Tibial nerve (tissue), 4 donors: ENCODE data around the gene TCEA3. TPM values are rescaled to one million over a fixed set of nuclear protein-coding genes. Genes with fewer than 3 reads are reported as not detected.

Experiments used
- DNase-seq, 2 donors: peaks; one replicate each; pipeline ENCODE4 v3.0.0-alpha.2; 2019; ENCODE audit warnings: low spot score in 2 of 2
- H3K27ac ChIP-seq, 4 donors: fragments of 200-600 bp; sonication (generic) in 3 of 4; one replicate each; pipeline ENCODE4 v1.5.1; 2017 to 2019; ENCODE audit warnings: mild to moderate bottlenecking in 1 of 4
- H3K27me3 ChIP-seq, 2 donors: fragments of 200-600 bp; sonication (generic) in 1 of 2; one replicate each; pipeline versions ENCODE4 v1.5.1 to v1.6.0; 2017 to 2019
- H3K36me3 ChIP-seq, 3 donors: fragments of 200-600 bp; sonication (generic); one replicate each; pipeline ENCODE4 v1.5.1; 2018 to 2019
- H3K4me1 ChIP-seq, 4 donors: fragments of 200-600 bp; sonication (generic) in 3 of 4; one replicate each; pipeline ENCODE4 v1.5.1; 2017 to 2019
- H3K4me3 ChIP-seq, 4 donors: fragments of 200-600 bp; sonication (generic) in 3 of 4; one replicate each; pipeline ENCODE4 v1.5.1; 2017 to 2019; ENCODE audit warnings: mild to moderate bottlenecking in 1 of 4, moderate library complexity in 1 of 4
- H3K9me3 ChIP-seq, 4 donors: fragments of 200-600 bp; sonication (generic) in 3 of 4; one replicate each; pipeline ENCODE4 v1.5.1; 2017 to 2019
- CTCF ChIP-seq, 5 experiments: fragments of 200-600 bp in 3 of 5; fragments of 450-650 bp in 2 of 5; sonication (generic) in 3 of 5; IDR thresholded peaks; one replicate each; pipeline ENCODE4 v1.5.1; 2016 to 2019; ENCODE audit warnings: antibody characterized with exemption in 5 of 5, mild to moderate bottlenecking in 3 of 5, moderate library complexity in 2 of 5
- EP300 ChIP-seq, 2 donors: sonication (generic); formaldehyde crosslinking; IDR thresholded peaks; one replicate each; pipeline ENCODE4 v1.6.1; 2017; ENCODE audit warnings: antibody characterized with exemption in 2 of 2, mild to moderate bottlenecking in 1 of 2
- POLR2A ChIP-seq, 2 donors: fragments of 450-650 bp; IDR thresholded peaks; one replicate each; pipeline ENCODE4 v1.6.1; 2017; ENCODE audit warnings: antibody characterized with exemption in 2 of 2, mild to moderate bottlenecking in 2 of 2, moderate library complexity in 2 of 2
- WGBS, 2 donors: methylation state at CpG; one replicate each; pipeline ENCODE4 v1.1.5; 2018; 5-methylcytosine and 5-hydroxymethylcytosine counted together
- total RNA-seq, 4 donors: library from RNA; depleted of rRNA; stranded (reverse); fragments of >200 nt; gene quantifications; one replicate each; pipeline ENCODE4 v1.1.0, GENCODE V29; 2016

TCEA3 gene
- total RNA-seq, 4 donors from 2014 or later: 21.0 to 48.5 (median 38.8) TPM

DNA sequence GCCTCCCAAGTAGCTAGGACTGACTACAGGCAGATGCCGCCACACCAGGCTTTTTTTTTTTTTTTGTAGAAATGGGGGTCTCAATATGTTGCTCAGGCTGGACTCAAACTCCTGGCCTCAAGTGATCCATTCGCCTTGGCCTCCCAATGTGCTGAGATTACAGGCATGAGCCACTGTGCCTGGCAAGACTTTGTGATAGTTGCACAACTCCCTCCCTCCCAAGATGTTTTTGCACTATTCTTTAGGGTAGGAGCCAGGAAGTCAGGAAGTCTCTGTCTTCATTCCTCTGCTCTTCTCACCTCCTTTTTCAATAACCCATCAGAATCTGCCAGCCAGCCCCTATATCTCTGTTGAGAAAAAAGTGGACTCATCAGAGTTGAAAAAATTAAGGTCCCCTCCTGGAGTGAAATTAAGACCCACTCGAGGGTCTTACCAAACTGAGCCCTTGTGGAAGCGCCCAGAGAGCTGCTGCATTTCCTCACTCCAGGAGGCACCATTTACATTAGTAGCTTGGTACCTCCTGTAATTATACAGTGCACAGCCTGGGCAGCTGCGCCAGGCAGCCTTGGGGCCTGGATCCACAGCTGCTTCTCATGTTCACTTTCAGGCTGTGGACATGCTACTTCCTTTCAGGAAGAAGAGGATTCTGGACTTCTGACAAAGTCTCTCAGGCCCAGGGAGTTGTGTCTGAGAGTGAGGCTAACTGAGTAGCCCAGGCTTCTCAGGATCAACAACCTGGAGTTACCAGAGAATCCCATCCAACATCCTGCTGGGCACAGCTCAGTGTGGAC, 24.0 kb downstream of the TCEA3 start:
- TF ChIP-seq POLR2A (IDR thresholded peaks at IDR 0.05) (no peak), EP300 (IDR thresholded peaks at IDR 0.05) (peak in 1 of 2 donors; percentile 58), CTCF (IDR thresholded peaks at IDR 0.05) (no peak)
- Histone ChIP-seq H3K27me3 (no peaks in the 10 kb centered on the region), H3K4me1 (peaks cover 0 to 42% (median 18%) of the 10 kb centered on the region in 4 donors), H3K9me3 (no peaks in the 10 kb centered on the region), H3K27ac (peak overlapping the region in 2 of 4 donors; percentile 16 to 56), H3K36me3 (peaks cover 0 to 14% (median 0%) of the 10 kb centered on the region in 3 donors), H3K4me3 (no peak overlapping the region)
- WGBS, 2 donors: 86 to 88% methylated on average over 5 of the region's 5 CpGs
- DNase-seq: peak in 1 of 2 donors; percentile 59

- 91 to 96% methylated on average over 1 of the region's 1 CpG for WGBS, 2 donors
- TF ChIP-seq CTCF (IDR thresholded peaks at IDR 0.05) (no peak), POLR2A (IDR thresholded peaks at IDR 0.05) (no peak)
- no peak for DNase-seq
- Histone ChIP-seq H3K27ac (no peak overlapping the region), H3K36me3 (peaks cover 0 to 14% (median 0%) of the 10 kb centered on the region in 3 donors), H3K27me3 (no peaks in the 10 kb centered on the region), H3K9me3 (no peaks in the 10 kb centered on the region), H3K4me3 (no peak overlapping the region), H3K4me1 (peaks cover 0 to 47% (median 22%) of the 10 kb centered on the region in 4 donors)
Measured at GRCh38 chr1:23399229-23399628, 25.3 kb downstream of the TCEA3 start.

- WGBS, 2 donors: 92 to 95% methylated on average over 7 of the region's 7 CpGs
- H3K4me3 ChIP-seq: no peak overlapping the region
- DNase-seq: no peak
- no peak overlapping the region for H3K27ac ChIP-seq
- no peak for TF ChIP-seq CTCF (IDR thresholded peaks at IDR 0.05)
- TF ChIP-seq EP300 (IDR thresholded peaks at IDR 0.05): no peak
- TF ChIP-seq POLR2A (IDR thresholded peaks at IDR 0.05): no peak
- H3K36me3 ChIP-seq: peaks cover 0 to 14% (median 0%) of the 10 kb centered on the region in 3 donors
- H3K27me3 ChIP-seq: no peaks in the 10 kb centered on the region
- H3K9me3 ChIP-seq: no peaks in the 10 kb centered on the region
- peaks cover 0 to 46% (median 16%) of the 10 kb centered on the region in 4 donors for H3K4me1 ChIP-seq
Measured at GRCh38 chr1:23397908-23398307, 26.6 kb downstream of the TCEA3 start.

GRCh38 chr1:23396380-23396779, 28.2 kb downstream of the TCEA3 start:
- Histone ChIP-seq H3K4me1 (peaks cover 0 to 34% (median 14%) of the 10 kb centered on the region in 4 donors), H3K36me3 (peaks cover 0 to 14% (median 0%) of the 10 kb centered on the region in 3 donors), H3K27ac (peak overlapping the region in 1 of 4 donors; percentile 85), H3K27me3 (no peaks in the 10 kb centered on the region), H3K9me3 (no peaks in the 10 kb centered on the region), H3K4me3 (no peak overlapping the region)
- no peak for DNase-seq
- WGBS, 2 donors: 89 to 93% methylated on average over 2 of the region's 2 CpGs
- TF ChIP-seq POLR2A (IDR thresholded peaks at IDR 0.05) (no peak), CTCF (IDR thresholded peaks at IDR 0.05) (no peak), EP300 (IDR thresholded peaks at IDR 0.05) (no peak)

DNA sequence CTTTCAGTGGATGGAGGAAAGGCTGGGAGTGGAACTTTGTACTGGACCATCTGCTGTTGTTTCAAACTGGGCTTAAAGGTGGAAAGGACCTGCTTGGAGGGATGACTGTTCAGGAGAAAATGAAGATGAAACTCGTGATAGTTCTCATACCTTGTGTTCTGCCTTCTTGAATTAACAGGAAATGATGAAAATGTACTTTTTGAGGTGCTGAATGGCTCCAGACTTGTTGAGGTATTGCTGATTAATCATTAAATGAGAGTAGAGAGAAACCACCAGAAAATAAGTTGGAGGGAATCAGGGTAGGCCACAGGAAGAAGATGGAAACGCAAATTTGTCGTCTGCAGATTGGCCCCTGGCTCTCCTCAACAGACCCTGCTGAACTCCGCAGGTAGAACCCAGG, 28.7 kb downstream of the TCEA3 start:
- no peak overlapping the region for H3K4me3 ChIP-seq
- DNase-seq: no peak
- peaks cover 0 to 28% (median 14%) of the 10 kb centered on the region in 4 donors for H3K4me1 ChIP-seq
- H3K27me3 ChIP-seq: no peaks in the 10 kb centered on the region
- WGBS, 2 donors: 88 to 94% methylated on average over 4 of the region's 4 CpGs
- peaks cover 0 to 14% (median 0%) of the 10 kb centered on the region in 3 donors for H3K36me3 ChIP-seq
- H3K27ac ChIP-seq: peak overlapping the region in 2 of 4 donors; percentile 43 to 85
- TF ChIP-seq EP300 (IDR thresholded peaks at IDR 0.05): no peak
- no peak for TF ChIP-seq CTCF (IDR thresholded peaks at IDR 0.05)
- TF ChIP-seq POLR2A (IDR thresholded peaks at IDR 0.05): no peak
- no peaks in the 10 kb centered on the region for H3K9me3 ChIP-seq
